Activated naive CD8-positive, alpha-beta T cell treated with anti-CD3 and anti-CD28 coated beads for 36 hours (primary cell): Measurements from ENCODE around the gene PRDM10. TPM values are rescaled to one million over a fixed set of nuclear protein-coding genes. Genes with fewer than 3 reads are reported as not detected.
A peak's percentile ranks its signal among the peaks of the same experiment; 100 is the strongest.

Source experiments
- DNase-seq: peaks from one replicate; pipeline ENCODE4 v3.0.0; 2021
- H3K27ac Mint-ChIP-seq: one replicate; pipeline ENCODE4 v1.8.0; 2022; ENCODE audit warnings: mild to moderate bottlenecking, moderate library complexity, mixed read lengths
- H3K27me3 Mint-ChIP-seq: one replicate; pipeline ENCODE4 v1.8.0; 2022; ENCODE audit warnings: mild to moderate bottlenecking, mixed read lengths
- H3K36me3 Mint-ChIP-seq: one replicate; pipeline ENCODE4 v1.8.0; 2021; ENCODE audit warnings: mild to moderate bottlenecking, mixed read lengths
- H3K4me1 Mint-ChIP-seq: one replicate; pipeline ENCODE4 v1.8.0; 2021; ENCODE audit warnings: mixed read lengths
- H3K4me3 Mint-ChIP-seq: one replicate; pipeline ENCODE4 v1.8.0; 2022; ENCODE audit warnings: mild to moderate bottlenecking, moderate library complexity, mixed read lengths
- H3K9me3 Mint-ChIP-seq: one replicate; pipeline ENCODE4 v1.8.0; 2022; ENCODE audit warnings: mixed read lengths
- total RNA-seq, 2 experiments: library from RNA; stranded (reverse); gene quantifications; one replicate each; pipeline ENCODE4 v1.2.3, GENCODE V29; 2021

The PRDM10 gene
- 10 to 100 TPM; 10.7 to 11.0 TPM for total RNA-seq

GRCh38 chr11:130002352-130002845, at the start of gene PRDM10:
TSS of gene PRDM10 (minus strand) at chr11:130002835. CDS start at chr11:129960964, 41,871 bp downstream.
- Mint-ChIP-seq H3K36me3 (peaks cover 2% of the 10 kb centered on the region), H3K4me1 (peaks cover 21% of the 10 kb centered on the region), H3K4me3 (peak within 1 kb of the TSS; percentile 97), H3K27me3 (no peaks in the 10 kb centered on the region), H3K27ac (peak within 1 kb of the TSS; percentile 100), H3K9me3 (no peaks in the 10 kb centered on the region)
- peak; percentile 89 for DNase-seq

GRCh38 chr11:130051082-130051481, 48.4 kb upstream of the PRDM10 start:
- H3K27me3 Mint-ChIP-seq = no peaks in the 10 kb centered on the region
- no peak overlapping the region for H3K4me3 Mint-ChIP-seq
- peaks cover 4% of the 10 kb centered on the region for H3K4me1 Mint-ChIP-seq
- H3K36me3 Mint-ChIP-seq = no peaks in the 10 kb centered on the region
- no peak overlapping the region for H3K27ac Mint-ChIP-seq
- DNase-seq = no peak
- H3K9me3 Mint-ChIP-seq = no peaks in the 10 kb centered on the region

GRCh38 chr11:130050257-130050656, 47.6 kb upstream of the PRDM10 start:
- no peak overlapping the region for H3K4me3 Mint-ChIP-seq
- no peak for DNase-seq
- H3K27ac Mint-ChIP-seq = no peak overlapping the region
- H3K4me1 Mint-ChIP-seq = peaks cover 4% of the 10 kb centered on the region
- no peaks in the 10 kb centered on the region for H3K36me3 Mint-ChIP-seq
- no peaks in the 10 kb centered on the region for H3K9me3 Mint-ChIP-seq
- H3K27me3 Mint-ChIP-seq = no peaks in the 10 kb centered on the region

- Mint-ChIP-seq H3K27me3 (no peaks in the 10 kb centered on the region), H3K27ac (no peak overlapping the region), H3K4me1 (peaks cover 4% of the 10 kb centered on the region), H3K4me3 (no peak overlapping the region), H3K9me3 (no peaks in the 10 kb centered on the region), H3K36me3 (no peaks in the 10 kb centered on the region)
- no peak for DNase-seq
These were observed 46.7 kb upstream of the PRDM10 start for GRCh38 chr11:130049328-130049771.

- Mint-ChIP-seq H3K4me3 (no peak overlapping the region), H3K4me1 (peaks cover 4% of the 10 kb centered on the region), H3K9me3 (no peaks in the 10 kb centered on the region), H3K27ac (no peak overlapping the region), H3K36me3 (no peaks in the 10 kb centered on the region), H3K27me3 (peaks cover 12% of the 10 kb centered on the region)
- DNase-seq = no peak
These were observed 44.5 kb upstream of the PRDM10 start for GRCh38 chr11:130047141-130047540.

GRCh38 chr11:130043575-130043974, 40.9 kb upstream of the PRDM10 start:
- Mint-ChIP-seq H3K4me1 (no peaks in the 10 kb centered on the region), H3K36me3 (no peaks in the 10 kb centered on the region), H3K9me3 (no peaks in the 10 kb centered on the region), H3K27me3 (peaks cover 14% of the 10 kb centered on the region), H3K4me3 (no peak overlapping the region), H3K27ac (no peak overlapping the region)
- no peak for DNase-seq

- no peak overlapping the region for H3K27ac Mint-ChIP-seq
- H3K36me3 Mint-ChIP-seq = no peaks in the 10 kb centered on the region
- no peaks in the 10 kb centered on the region for H3K4me1 Mint-ChIP-seq
- DNase-seq = no peak
- H3K4me3 Mint-ChIP-seq = no peak overlapping the region
- H3K27me3 Mint-ChIP-seq = peaks cover 14% of the 10 kb centered on the region
- H3K9me3 Mint-ChIP-seq = no peaks in the 10 kb centered on the region
These were observed 39.5 kb upstream of the PRDM10 start for GRCh38 chr11:130042093-130042591.

GRCh38 chr11:130040281-130040940, 37.8 kb upstream of the PRDM10 start:
- no peak for DNase-seq
- Mint-ChIP-seq H3K4me1 (no peaks in the 10 kb centered on the region), H3K27ac (no peak overlapping the region), H3K9me3 (no peaks in the 10 kb centered on the region), H3K27me3 (peaks cover 14% of the 10 kb centered on the region), H3K4me3 (no peak overlapping the region), H3K36me3 (no peaks in the 10 kb centered on the region)

GRCh38 chr11:130037881-130038585, 35.4 kb upstream of the PRDM10 start:
- Mint-ChIP-seq H3K4me1 (no peaks in the 10 kb centered on the region), H3K27me3 (peaks cover 7% of the 10 kb centered on the region), H3K36me3 (no peaks in the 10 kb centered on the region), H3K27ac (no peak overlapping the region), H3K4me3 (no peak overlapping the region), H3K9me3 (no peaks in the 10 kb centered on the region)
- no peak for DNase-seq

GRCh38 chr11:130037058-130037457, 34.4 kb upstream of the PRDM10 start:
- H3K4me3 Mint-ChIP-seq = no peak overlapping the region
- H3K9me3 Mint-ChIP-seq = no peaks in the 10 kb centered on the region
- no peaks in the 10 kb centered on the region for H3K36me3 Mint-ChIP-seq
- H3K4me1 Mint-ChIP-seq = no peaks in the 10 kb centered on the region
- no peak for DNase-seq
- no peak overlapping the region for H3K27ac Mint-ChIP-seq
- H3K27me3 Mint-ChIP-seq = peaks cover 1% of the 10 kb centered on the region

GRCh38 chr11:130034236-130034635, 31.6 kb upstream of the PRDM10 start:
- DNase-seq = no peak
- H3K36me3 Mint-ChIP-seq = no peaks in the 10 kb centered on the region
- no peak overlapping the region for H3K27ac Mint-ChIP-seq
- H3K9me3 Mint-ChIP-seq = no peaks in the 10 kb centered on the region
- H3K4me1 Mint-ChIP-seq = no peaks in the 10 kb centered on the region
- H3K4me3 Mint-ChIP-seq = no peak overlapping the region
- H3K27me3 Mint-ChIP-seq = no peaks in the 10 kb centered on the region

- Mint-ChIP-seq H3K36me3 (no peaks in the 10 kb centered on the region), H3K4me3 (no peak overlapping the region), H3K27ac (no peak overlapping the region), H3K27me3 (no peaks in the 10 kb centered on the region), H3K4me1 (no peaks in the 10 kb centered on the region), H3K9me3 (no peaks in the 10 kb centered on the region)
- no peak for DNase-seq
These were observed 30.3 kb upstream of the PRDM10 start for GRCh38 chr11:130032931-130033330.

GRCh38 chr11:130031945-130032344, 29.3 kb upstream of the PRDM10 start:
- no peaks in the 10 kb centered on the region for H3K4me1 Mint-ChIP-seq
- H3K9me3 Mint-ChIP-seq = no peaks in the 10 kb centered on the region
- H3K27ac Mint-ChIP-seq = no peak overlapping the region
- H3K4me3 Mint-ChIP-seq = no peak overlapping the region
- no peaks in the 10 kb centered on the region for H3K36me3 Mint-ChIP-seq
- no peaks in the 10 kb centered on the region for H3K27me3 Mint-ChIP-seq
- DNase-seq = no peak

- Mint-ChIP-seq H3K36me3 (no peaks in the 10 kb centered on the region), H3K27me3 (no peaks in the 10 kb centered on the region), H3K27ac (no peak overlapping the region), H3K9me3 (no peaks in the 10 kb centered on the region), H3K4me1 (no peaks in the 10 kb centered on the region), H3K4me3 (no peak overlapping the region)
- DNase-seq = no peak
These were observed 28.4 kb upstream of the PRDM10 start for GRCh38 chr11:130031056-130031455.

GRCh38 chr11:130029137-130029536, 26.5 kb upstream of the PRDM10 start:
- no peak for DNase-seq
- no peaks in the 10 kb centered on the region for H3K4me1 Mint-ChIP-seq
- no peaks in the 10 kb centered on the region for H3K9me3 Mint-ChIP-seq
- peaks cover 3% of the 10 kb centered on the region for H3K27me3 Mint-ChIP-seq
- H3K4me3 Mint-ChIP-seq = no peak overlapping the region
- no peaks in the 10 kb centered on the region for H3K36me3 Mint-ChIP-seq
- no peak overlapping the region for H3K27ac Mint-ChIP-seq
